Activated CD4-positive, alpha-beta T cell treated with anti-CD3 and anti-CD28 coated beads, Interleukin-2, amount 50 U/mL, for 24 hours (primary cell): ENCODE data around the gene CCDC63.
"Not testable (repeated sequence)": the region's sequence is repeated elsewhere in the genome, so short reads cannot be mapped to it uniquely, and the experiment has no call there.

ENCODE experiments used
- DNase-seq, 2 donors: peaks; one replicate each; pipeline ENCODE4 v3.0.0-alpha.2; 2020; ENCODE audit warnings: low read depth in 1 of 2, low spot score in 1 of 2

Gene CCDC63

DNA sequence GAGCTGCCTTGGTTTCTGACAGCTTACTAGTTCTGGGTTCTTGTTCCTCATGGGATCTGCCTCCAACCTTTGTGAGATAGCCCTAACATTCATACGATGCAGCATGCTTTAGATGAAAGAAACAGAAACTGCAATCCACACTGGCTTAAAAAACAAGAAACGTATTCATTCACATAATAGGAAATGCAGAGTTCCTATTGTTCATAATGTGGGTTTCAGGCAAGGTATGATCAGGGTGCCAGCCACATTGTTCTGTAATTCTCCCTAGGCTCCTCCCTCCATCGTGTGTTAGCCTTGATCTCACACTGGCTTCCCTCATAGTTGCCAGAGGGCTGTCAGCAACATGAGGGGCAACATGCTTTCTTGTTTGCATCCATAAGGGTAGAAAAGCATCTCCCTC lies 2.7 kb upstream of the CCDC63 start:
- DNase-seq, result no peak

DNA sequence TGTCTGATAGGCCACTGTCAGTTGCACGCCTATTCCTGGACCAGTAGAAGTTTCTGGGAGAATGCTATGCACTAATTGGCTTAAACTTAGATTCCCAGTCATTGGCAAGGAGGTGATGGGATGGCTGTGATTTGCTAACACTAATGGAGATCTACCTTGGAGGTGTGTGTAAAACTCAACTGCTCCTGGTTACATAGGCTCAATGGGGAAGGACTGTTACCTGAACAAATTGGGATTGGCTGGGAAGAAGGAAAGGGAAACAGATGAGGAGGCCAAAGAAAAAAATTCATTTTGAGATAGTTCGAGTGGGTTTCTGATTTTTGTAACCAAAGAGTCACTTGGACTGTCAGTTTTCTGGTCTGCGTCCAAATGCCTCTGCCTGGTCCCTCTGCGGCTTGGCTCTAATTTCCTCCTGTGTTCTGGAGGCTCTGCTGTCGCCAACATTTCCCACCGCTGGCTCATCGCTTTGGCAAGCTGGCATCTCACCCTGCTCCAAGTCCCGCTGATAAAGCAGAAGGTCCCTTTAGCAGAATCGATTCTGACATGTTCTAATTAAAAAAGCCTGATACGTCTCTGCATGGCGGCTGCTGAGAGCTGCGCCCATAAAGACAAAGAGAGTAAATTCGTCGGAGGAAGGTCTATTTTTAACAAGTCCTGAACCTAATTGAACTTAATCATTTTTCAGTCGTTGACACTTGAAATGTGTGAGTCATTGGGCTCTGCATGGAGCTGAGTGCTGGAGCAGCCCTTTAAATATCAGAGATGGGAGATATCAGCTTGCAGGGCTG lies 2.0 kb upstream of the CCDC63 start:
- DNase-seq, result no peak

DNA sequence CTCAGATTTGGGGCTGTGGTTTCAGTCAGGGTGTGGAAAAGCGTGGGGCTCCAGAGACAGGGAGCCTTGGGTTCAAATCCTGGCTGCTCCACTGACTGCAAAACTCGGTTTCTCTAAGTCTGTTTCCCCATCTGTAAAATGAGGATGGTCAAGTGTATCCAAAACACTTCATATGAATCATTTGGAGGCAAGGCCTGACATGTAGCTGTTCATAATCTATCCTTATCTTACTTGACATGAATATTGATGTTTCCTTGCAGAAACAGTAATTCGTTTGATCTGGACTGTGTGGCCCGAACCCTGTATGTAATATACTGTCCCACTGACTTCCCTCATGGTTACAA lies 1.5 kb upstream of the CCDC63 start:
- DNase-seq, result no peak

DNA sequence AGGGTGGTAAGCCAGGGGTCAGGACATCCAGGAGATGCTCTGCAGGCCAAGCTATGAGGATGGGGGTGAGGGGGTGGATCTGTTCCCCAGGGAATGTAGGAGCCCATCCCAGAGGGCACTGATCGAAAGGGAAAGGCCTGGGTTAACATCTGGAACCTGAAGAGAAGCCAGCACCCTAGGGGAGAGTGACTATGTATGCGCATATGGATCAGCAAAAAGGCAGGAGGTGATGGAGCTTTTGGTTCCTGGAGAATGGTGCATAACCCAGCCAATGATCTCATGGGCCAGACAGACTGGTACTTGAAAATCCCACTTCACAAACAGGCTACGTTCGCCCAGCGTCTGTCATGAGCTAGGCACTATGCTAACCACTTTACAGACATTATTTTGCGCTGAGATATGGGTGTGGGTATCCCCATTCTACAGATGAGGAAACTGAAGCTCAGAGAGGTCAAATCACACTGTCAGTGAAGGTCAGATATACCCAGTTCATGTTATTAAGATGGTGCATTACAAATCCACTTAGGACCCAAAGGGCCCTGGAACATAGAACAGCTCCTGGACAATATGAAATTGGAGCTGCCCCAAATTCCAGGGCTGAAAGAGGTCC lies 1.6 kb downstream of the CCDC63 start:
- no peak for DNase-seq

DNA sequence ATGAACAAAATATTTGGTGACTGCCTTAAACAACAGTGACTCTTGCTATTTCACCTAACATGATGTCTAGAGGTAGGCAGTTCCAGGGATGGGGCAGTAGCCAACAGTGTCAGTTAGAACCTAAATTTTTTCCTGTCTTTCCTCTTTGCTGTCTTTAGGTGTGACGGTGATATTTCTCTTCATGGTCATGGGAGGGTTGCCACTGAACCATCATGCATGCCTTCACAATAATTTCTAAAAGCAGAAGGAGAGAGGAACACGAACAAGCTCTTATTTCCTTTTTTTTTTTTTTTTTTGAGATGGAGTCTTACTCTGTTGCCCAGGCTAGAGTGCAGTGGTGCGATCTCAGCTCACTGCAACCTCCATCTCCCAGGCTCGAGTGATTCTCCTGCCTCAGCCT lies 2.4 kb downstream of the CCDC63 start:
- no peak for DNase-seq

DNA sequence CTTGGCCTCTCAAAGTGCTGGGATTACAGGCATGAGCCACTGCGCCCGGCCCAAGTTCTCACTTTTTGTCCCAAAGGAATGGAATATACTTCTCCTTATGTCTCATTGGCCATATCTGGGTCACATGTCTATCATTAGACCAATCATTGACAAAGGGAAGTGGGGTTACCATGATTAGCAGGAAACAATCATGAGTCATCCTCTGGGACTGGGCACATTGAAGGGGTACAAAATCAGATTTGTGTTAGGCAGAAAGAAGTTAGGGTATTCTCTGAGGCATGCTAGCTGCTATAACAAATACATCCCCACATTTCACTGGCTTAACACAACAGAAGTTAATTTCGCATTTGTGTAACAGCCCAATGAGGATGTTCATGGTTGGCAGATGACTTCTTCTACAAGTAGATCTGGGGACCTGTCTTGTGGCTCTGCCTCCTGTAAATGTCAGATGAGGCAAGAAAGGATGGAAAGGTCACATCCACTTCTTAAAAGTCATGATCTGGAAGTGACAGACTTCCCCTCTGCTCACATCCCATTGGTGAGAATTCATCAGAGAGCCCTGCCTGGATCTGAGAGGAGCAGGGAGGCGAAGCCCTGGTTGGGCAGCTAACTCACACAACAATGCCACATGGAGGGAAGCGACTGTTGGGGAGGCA lies 3.1 kb downstream of the CCDC63 start:
- DNase-seq, result no peak

DNA sequence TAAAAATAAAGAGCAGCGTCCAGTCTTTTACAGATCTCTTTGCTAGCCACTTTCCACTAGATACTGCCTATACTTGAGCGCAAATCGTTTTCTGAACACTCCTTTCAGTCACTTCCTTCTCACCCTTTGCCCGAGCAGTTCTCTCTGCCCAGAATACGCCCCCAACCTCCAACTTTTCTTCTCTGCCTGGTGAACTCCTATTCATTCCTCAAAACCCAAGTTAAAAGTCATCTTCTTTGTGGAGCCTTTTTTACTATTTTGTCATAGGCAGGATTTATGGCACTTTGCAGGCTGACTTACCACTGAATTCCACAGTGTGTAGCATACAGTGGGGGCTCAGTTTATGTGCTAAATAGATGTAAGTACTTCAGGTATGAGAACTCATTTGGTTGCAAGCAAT lies 4.0 kb downstream of the CCDC63 start:
- DNase-seq, result no peak

DNA sequence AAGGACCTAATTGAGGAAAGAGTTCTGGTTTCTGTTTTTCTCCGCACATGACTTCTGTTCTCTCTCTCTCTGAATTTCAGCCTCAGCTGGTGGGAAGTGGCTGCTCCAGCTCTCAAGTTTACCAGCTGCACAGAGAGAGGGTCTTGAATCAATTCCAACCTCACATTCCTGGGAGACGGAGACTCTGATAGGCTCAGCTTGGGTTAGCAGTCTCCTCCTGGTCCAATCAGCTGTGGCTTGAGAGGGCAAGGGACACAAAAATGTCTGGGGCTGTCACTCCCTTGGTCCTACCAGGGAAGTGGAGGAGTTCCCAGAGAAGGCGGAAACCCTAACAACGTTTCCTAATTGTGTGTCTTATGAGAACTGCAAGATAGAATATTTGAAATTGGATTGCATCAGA lies 7.0 kb downstream of the CCDC63 start:
- DNase-seq, result no peak

DNA sequence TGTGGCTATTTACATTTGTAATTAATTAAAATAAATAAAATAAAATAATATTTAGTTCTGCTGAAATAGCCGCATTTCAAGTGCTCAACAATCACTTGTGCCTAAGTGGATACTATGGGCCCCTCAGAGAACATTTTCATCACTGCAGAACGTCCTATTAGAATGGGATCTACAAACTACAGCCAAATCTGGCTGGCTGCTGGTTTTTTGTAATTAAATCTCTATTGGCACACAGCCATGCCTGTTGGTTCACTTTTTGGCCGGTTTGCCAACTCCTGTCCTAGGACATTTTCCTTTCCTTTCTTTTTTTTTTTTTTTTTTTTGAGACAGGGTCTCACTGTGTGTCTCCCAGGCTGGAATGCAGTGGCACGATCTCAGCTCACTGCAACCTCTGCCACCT lies 9.8 kb downstream of the CCDC63 start:
- DNase-seq, result no peak

DNA sequence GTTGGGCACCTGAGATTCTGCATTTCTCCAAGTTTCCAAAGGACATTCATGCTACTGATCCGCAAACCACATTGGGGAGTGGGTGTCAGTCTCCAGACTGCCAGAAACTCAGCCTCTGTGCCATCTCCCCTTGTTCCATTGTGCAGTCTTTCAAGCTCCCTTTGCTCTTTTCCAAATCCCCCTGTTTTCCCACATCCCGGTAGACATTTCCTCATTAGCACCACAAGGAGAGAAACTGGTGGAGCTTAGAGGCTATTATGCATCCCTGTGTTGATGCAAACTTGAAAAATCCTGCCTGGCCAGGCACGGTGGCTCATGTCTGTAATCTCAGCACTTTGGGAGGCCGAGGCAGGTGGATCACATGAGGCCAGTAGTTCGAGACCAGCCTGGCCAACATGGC lies 10.7 kb downstream of the CCDC63 start:
- no peak for DNase-seq

DNA sequence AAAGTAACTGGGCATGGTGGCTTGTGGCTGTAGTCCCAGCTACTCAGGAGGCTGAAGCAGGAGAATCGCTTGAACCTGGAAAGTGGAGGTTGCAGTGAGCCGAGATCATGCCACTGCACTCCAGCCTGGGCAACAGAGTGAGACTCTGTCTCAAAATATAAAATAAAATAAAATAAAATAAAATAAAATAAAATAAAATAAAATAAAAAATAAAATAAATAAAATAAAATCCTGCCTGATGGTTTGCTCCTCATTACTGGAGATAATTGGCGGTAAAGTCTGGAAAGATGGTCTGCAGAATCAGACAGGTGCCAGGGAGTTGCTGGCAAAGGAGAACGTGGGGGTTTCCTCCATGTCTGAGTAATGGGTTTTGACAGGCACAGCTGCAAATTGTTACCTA lies 11.2 kb downstream of the CCDC63 start:
- DNase-seq, result not testable (repeated sequence)

DNA sequence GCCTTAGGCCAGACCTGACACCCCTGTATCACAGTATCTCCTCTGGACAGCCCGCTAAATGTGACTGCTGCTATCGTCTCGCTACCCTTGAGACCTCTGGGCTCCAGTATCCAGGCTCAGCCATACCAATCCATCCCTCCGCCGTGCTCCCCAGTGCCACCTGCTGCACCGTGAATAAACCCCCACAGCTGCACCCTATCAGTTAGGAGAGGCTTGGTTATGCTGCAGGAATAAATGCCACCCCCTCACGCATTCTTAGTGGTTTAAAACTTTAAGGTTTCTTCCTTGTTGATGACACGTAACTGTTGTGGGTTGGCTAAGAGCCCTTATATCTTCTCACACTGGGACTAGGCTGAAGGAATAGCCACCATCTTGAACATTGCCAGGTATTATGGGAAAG lies 12.1 kb downstream of the CCDC63 start:
- no peak for DNase-seq

DNA sequence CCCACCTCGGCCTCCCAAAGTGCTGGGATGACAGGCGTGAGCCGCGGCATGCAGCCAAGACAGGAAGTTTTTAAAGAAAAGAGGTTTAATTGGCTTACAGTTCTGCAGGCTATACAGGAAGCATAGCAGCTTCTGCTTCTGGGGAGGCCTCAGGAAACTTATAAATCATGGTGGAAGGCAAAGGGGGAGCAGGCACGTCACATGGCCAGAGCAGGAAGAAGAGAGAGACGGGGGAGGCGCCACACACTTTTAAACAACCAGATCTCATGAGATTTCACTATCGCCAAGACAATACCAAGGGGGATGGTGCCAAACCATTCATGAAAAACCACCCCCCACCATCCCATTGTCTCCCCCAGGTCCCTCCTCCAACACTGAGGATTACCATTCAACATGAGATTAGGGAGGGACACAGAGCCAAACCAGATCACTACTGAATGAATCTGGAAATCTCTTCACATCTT lies 14.1 kb downstream of the CCDC63 start:
- no peak for DNase-seq

DNA sequence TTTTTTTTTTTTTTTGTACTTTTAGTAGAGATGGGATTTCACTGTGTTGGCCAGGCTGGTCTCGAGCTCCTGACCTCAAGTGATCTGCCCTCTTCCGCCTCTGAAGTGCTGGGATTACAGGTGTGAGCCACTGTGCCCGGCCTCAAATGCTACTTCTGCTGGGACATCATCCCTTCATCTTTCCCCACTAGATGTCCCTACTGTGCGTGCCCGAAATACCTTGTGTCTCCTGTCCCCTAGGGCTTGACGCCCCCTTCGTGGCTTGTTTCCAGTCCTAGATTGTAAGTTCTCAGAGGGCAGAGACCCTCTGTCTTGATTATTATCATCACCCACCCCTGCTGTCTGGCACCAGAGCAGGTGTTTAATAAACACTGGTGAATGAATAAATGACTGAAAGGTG lies 14.9 kb downstream of the CCDC63 start:
- no peak for DNase-seq

DNA sequence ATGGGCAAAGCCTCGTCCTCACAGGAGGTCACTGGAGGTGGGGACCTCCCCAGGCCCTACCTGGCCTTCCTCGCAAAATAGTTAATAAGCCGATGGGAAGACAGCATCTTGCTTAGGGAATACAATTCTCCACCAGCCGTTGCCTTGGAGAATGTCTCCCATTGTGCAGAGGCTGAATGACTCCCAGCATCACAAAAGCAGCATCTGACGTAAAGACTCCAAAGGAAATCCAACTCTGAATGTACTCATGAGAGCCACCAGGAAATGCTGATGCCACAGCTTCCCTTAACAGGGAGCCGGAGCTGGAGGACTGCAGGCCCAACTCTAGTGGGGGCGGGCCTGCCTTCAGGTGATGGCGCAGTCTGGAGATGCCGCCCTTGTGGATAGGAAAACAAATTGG lies 15.5 kb downstream of the CCDC63 start:
- DNase-seq, result no peak

DNA sequence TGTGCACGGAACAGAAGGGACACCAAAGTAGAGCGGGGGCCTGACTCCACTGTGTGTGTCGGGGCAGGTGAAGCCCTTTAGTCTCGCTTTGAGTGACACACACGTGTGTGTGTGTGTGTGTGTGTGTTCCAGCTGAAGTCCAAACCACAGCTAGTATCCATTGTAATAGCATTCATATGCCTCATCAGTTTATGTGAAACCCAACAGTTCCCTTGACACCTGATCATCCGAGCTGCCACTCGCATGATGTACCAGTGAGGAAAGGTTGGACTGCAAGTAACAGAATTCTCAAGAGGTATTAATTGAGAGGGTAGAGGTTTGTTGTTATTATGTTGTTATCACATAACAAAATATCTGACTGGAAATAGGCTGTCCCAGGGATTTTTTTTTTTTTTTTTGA lies 16.4 kb downstream of the CCDC63 start:
- DNase-seq, result no peak

DNA sequence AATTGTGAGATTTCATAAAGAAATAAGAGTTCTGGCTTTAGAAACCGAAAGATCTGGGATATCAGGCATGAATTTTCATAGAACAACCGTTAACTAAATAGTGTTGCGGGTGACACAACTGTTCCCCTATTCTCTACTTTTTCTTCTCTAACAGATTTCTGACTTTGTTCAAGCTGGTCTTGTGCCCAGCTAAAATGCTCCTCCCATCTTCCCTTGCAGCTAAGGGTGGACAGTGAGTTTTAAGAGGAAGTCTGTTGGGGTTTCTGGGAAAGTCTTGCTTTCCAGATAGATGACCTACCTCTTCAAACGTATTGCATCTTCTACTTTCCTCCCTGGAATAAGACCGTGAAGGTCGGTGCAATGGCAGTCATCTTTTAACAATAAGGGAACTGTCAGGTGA lies 18.7 kb downstream of the CCDC63 start:
- no peak for DNase-seq

DNA sequence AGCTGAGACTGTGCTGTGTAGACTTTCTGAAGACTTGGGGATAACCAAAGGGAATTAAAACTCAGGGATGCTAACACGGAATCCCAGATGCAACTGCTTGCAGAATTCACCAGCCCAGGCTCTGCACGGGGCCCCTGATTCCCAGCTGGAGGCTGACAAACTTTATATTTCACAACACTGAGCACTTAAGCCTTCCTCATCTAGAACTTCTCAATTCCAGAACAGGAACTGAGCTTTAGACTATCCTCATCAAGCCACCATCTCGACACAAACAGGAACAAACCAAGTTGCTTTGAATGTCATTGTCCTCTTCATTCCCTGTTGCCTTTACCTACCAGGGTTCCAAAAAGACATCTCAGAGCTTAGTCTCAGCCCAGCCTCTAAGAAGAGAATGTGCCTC lies 22.2 kb downstream of the CCDC63 start:
- DNase-seq, result no peak

DNA sequence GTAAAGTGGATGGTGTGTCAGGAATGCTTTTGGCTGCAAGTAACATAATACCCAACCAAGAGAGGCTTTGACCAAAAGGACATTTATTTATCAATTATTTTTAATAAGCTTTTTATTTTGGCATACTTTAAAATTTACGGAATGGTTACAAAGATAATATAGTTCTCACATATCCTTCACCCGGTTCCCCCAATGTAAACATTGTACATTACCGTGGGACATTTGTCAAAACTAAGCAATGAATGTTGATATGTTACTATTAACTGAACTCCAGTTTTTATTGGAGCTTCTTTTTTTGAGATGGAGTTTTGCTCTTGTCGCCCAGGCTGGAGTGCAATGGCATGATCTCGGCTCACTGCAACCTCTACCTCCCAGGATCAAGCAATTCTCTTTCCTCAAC lies 23.0 kb downstream of the CCDC63 start:
- DNase-seq, result no peak

DNA sequence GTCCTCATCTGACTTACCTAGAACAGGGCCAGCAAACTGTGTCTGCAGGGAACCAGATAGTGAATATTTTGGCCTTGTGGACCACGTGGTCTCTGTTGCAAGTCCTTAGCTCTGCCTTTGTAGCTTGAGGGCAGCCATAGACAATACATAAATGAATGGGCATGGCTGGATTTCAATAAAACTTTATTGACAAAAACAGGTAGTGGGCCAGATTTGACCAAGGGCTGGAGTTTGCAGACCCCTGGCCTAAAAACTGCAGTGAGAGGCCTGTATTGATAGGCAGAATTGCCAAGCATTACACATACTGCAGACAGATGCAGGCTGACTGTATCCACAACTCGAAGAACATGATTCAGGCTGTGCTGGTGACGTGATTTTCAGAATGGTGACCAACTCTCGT lies 25.3 kb downstream of the CCDC63 start:
- DNase-seq, result no peak

DNA sequence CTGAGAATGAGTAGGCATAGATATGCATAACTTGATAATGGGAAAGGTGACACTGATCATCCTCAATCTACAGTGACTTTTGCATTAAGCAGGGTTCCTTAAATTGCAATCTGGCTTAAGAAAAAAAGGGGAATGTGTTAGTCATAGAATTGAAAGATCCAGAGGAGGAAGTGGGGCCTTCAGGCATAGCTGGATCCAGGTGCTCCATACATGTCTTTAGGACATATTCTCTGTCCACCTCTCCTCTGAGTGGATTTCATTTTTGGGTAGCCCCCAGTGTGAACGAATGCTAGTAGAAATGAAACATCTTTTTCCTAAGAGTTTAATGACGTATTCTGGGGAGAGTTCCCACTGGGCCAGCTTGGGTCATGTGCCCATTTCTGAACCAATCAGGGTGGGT lies 27.6 kb downstream of the CCDC63 start:
- DNase-seq, result no peak

DNA sequence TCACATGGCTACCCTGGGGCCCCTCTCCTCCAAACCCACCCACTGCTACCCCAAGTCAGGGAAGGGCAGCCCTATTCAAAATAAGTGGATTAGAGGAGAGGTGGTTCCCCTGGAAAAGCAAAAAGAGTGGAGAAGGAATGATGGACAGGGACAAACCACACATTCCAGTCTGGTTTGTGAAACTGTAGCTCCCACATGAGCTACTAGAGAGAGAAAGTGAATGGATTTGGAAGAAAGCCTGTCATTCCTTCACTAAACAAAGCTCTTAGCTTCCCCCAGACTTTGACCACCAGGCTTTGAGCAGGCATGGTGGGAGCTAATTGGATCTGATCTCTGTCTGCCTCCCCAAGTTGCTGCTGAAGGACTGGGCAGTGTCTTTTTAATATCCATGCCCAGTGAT lies 28.0 kb downstream of the CCDC63 start:
- DNase-seq, result no peak

DNA sequence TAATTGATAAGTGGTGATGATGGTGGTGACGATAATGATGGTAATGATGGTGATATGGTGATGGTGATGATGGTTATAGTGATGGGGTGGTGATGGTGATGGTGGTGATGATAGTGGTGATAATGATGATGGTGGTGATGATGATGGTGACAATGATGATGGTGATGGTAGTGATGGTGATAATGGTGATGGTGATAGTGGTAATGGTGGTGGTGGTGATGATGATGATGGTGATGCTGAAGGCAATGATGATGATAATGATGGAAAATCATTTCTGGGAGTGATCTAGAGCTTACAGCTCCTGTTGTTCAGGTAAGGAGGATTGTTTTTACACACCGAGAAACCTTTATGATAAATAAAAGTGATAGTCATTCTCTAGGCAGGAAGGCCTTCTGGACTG lies 33.9 kb downstream of the CCDC63 start:
- no peak for DNase-seq
